ENCODE results near the gene ZNF764.

GRCh38 chr16:30533146-30533522 is 25.0 kb downstream of the ZNF764 start:
- TF ChIP-seq POLR2A (IDR thresholded peaks at IDR 0.05; ENCODE audit: low read length) (no peak), GATA1 (IDR thresholded peaks at IDR 0.05; ENCODE audit: low read depth, low read length) (no peak)

All from erythroblast (primary cell).